HG02943 (cell line): ENCODE results near the gene ASIC3.
A peak's percentile ranks its signal among the peaks of the same experiment; 100 is the strongest.

ENCODE experiments used
- ATAC-seq: cut with Tn5 transposase; IDR thresholded peaks from one replicate; pipeline ENCODE4 v1.9.1; 2021; ENCODE audit warnings: mild to moderate bottlenecking, low read depth, moderate library complexity; ENCODE audit not compliant: unreplicated experiment

The ASIC3 gene

DNA sequence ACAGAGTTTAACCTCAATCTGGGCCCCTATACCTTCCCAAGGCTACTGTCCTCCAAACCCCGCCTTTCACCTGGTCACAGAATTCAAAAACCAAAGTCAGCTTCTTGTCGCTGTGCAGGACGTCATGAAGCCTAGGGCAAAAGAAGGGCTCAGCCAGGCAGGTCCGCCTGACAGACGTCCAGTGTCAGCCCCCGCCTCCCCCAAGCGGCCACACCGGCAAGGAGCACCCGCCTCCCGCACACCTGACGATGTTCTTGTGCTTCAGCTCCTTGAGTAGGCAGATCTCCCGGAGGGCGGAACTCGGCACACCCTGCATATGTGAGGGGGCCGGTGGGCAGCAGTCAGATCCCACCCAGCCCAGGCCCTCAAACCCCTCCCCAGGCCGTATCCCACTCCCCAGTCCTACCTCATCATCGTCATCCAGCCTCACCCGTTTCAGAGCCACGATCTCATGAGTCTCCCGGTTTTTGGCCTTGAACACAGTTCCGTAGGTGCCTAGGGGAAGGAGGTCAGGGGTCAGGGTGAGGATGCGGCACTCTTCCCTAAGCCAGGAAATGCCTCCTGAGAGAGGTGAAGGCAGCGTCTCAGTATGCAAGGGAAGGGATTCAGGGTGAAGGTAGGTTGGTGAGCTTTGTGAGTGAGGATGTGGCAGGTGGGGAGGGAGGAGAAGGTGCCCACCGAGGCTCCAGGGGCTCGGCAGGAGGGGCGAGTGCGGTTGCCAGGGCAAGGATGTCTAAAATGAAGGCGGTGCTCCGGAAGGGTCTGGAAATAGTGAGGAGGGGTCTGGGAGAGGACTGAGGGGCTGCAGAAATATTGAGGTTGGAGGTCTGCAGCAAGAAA, 8.6 kb downstream of the ASIC3 start:
- ATAC-seq, result no peak

GRCh38 chr7:151057506-151057988, 9.2 kb downstream of the ASIC3 start, which contains the start of gene CDK5:
TSS of gene CDK5 (minus strand) at chr7:151057897. CDS start at chr7:151057848, 49 bp downstream.
- peak; percentile 14 for ATAC-seq

DNA sequence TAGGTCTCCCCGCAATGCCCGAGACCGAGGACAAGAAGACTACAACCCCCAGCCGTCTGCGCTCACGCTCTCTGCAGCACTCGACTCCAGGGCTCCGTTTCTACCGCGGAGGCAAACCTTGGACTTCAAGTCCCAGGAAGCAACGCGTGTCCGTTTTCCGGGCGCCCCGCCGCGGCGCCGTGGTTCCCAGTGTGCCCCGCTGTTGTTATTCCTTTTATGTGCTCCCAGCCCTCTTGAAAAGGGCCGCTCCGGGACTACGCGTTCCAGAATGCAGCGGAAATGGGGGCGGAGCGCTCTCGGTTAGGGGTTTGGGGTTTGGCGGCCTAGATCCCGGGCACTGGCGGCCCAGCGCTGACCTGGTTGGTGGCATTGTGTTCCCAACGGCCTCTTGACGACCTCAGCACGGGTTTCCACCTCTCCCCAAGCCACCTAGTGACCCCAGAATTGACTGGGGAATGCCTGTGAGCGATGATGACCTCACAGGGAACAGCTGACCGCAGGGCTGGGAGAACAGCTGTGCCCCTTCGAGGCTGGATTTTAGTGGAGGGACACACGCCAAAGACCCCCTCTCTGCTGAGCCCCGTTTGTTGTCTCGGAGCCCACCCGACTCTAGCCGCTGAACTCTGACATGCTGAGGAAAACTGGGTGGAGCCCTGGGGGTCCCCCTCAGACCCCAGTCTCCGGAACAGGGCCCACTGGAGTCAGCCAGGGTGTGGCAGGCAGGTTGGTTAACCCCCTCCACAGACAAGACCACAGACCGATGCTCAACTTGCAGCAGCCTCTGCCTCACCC, 9.9 kb downstream of the ASIC3 start:
- peak; percentile 81 for ATAC-seq

DNA sequence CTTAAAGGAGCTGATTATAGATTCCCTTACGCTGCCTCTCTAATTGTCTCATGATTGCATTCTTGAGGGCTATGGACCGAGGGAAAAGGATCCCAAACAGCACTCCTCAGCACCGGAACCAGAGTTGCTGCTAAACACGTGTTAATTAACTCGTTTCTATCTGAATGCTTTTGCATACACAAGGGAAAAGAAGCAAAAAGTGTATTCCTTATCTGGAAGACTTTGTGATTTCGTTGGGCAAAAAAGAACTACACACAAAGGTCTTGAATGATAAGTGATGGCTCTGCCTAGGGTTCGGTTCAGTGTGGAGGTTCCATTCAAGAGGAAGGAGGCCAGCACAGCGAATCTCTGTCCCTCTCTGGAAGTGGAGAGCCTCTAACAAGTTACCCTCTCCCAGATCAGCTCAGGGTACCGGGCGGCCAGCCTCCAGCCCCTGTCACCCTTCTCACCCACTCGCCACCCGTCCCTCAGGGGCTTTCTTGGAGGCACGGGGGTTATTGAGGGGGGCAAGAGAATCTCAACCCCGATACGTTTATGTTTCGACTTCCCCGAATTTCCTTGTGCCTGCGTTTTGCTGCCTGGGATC, 10.5 kb downstream of the ASIC3 start:
- ATAC-seq, result no peak

DNA sequence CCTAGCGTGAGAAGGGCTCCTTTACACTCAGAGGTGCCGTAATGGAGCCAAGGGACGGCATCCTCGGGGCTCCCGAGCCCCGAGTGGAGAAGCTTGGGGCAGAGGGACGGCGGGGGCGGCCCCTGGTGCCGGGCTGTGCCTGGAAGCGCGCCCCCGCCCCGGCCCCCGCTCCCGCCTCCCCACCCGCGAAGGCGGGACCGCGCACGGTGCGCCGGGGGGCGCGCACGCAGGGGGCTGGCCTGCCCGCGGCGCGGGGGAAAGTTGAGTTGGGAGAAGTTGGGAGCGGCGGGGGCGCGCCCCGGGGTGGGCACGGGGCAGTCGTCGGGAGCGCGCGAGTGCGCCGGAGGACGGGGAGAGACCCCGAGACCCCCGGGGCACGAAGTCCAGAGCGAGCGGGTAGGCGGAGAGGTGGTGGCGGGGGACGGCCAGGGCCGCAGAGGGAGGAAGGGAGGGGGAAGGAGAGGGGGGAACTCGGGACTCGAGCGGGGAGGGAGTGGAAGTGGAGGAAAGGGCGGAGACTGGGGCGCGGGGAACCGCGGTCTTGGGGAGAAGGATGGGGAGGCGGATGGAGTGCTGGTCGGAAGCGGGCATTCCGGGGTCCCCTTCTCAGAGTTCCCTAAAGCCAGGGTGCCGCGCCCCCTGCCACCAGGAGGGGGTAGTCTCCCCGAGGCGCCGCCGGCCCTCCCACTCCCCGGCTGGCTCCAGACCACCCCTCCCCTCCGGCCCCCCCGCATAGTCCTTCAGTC, 11.2 kb downstream of the ASIC3 start, which contains the start of gene SLC4A2:
Gene SLC4A2, plus strand, starts transcription at position 223 of the 746 bp plus-strand sequence. CDS start 2,399 bp downstream, outside the sequence.
- ATAC-seq, result no peak

DNA sequence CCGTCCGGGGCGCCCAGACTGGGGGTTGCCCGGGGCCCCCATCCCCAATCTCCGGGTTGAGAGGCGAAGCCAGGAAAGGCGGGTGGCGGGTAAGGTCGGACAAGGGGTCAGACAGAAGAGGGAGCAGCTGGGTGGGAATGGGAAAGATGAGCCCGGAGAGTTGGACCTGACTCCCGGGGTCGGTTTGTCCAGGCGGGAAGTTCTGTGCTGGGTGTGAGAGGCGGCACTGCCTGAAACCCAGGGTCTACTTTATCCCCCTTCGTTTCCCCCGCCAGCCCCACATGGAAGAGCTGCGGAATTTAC, 11.7 kb downstream of the ASIC3 start:
- ATAC-seq, result no peak

- no peak for ATAC-seq
These were observed 12.3 kb downstream of the ASIC3 start for GRCh38 chr7:151060416-151061212.

- ATAC-seq, result no peak
These were observed 13.1 kb downstream of the ASIC3 start for GRCh38 chr7:151061213-151062110.

- ATAC-seq, result no peak
These were observed 13.7 kb downstream of the ASIC3 start for GRCh38 chr7:151062111-151062398.

- no peak for ATAC-seq
These were observed 14.3 kb downstream of the ASIC3 start for GRCh38 chr7:151062399-151063211.

GRCh38 chr7:151063212-151063561, 14.9 kb downstream of the ASIC3 start:
- no peak for ATAC-seq

DNA sequence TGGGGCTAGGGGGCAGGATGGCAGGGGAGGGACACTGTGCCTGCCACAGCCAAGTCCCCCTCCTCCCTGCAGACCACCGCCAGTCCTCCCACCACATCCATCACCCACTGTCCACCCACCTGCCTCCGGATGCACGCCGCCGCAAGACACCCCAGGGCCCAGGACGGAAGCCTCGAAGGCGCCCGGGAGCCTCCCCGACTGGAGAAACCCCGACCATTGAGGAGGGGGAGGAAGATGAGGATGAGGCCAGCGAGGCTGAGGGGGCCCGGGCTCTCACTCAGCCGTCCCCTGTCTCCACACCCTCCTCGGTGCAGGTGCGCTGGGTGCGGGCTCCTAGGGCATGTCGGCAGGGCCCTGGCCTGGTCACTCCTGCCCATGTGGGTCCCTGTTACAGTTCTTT, 16.1 kb downstream of the ASIC3 start:
- ATAC-seq, result no peak

GRCh38 chr7:151064993-151065392, 16.7 kb downstream of the ASIC3 start:
- ATAC-seq, result no peak

DNA sequence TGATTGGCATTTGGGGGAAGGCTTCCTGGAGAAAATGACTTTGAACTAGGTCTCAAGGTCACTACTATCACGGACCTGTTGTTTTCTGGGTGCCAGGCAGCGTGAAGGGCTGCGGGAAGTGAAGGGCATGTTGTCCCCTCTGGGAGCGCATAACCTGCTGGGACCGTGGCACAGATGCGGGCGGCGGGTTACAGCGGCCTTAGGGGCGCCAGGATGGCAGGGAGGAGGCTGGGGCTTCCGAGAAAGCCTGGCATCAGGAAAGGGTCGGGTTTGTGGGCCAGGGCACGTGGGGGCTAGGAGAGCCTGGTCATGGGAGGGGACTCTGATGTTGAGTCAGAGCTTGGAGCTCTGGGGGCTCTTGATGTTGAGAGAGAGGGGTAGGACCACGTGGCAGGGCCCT, 17.2 kb downstream of the ASIC3 start:
- no peak for ATAC-seq

- ATAC-seq, result no peak
These were observed 18.1 kb downstream of the ASIC3 start for GRCh38 chr7:151066273-151066974.

DNA sequence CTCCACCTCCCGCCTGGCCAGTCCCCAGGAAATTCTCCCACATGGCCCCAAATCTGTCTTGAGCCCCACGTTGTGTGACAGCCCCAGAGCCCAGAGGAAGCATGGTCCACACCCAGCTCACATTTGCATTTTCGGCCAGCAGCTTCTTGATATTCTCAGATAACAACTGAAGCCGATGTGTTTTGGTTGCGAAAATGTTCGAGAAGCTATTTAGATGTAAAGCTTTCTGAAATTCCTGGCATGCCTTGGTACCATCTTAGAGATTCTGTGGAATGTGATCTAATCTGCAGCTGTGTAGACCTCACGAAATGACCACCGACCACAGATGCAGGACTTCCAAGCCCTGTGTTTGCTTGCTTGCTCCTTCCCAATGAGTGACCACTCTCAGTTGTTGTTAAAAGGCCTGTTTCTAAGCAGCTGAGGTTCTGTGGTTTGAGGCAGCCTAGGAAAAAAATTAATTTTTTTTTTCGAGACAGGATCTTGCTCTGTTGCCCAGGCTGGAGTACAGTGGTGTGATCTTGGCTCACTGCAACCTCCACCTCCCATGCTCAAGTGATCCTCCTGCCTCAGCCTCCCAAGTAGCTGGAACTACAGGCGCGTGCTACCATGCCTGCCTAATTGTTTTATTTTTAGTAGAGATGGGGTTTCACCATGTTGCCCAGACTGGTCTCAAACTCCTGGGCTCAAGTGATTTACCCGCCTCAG, 19.9 kb downstream of the ASIC3 start:
- ATAC-seq, result no peak
